PFSK-1 (cell line): ENCODE data around the gene SP8.

Experiments
- POLR2AphosphoS5 ChIP-seq: IDR thresholded peaks from 2 replicates; pipeline ENCODE4 v1.6.1; 2012; ENCODE audit warnings: low read depth, mild to moderate bottlenecking, control low read depth, low read length, moderate library complexity
- TAF1 ChIP-seq: IDR thresholded peaks from 2 replicates; pipeline ENCODE4 v1.6.1; 2012; ENCODE audit warnings: low read length, control low read depth, borderline replicate concordance; ENCODE audit not compliant: insufficient read depth

DNA sequence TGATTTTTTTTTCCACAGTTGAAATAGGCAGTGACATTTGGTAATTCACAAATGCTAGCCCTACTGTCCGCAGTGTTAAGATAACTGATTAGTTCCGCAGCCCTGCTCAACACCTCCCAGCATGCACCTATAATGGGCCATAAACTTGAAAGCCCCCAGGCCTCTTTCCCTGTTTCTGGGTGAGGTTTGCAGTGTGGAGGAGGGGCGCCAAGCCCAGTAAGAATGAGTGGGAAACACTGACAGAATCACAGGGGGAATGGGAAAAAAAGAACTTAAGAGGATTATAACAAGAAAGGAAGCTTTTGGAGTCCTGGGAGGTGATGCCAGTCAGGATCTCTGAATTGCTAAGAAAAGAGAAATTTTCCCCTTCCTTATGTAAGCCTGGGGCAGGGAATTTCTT lies 39.6 kb upstream of the SP8 start:
- no peak for TF ChIP-seq TAF1
- TF ChIP-seq POLR2AphosphoS5 = no peak
